ENCODE data around the gene F2.

Gene F2

DNA sequence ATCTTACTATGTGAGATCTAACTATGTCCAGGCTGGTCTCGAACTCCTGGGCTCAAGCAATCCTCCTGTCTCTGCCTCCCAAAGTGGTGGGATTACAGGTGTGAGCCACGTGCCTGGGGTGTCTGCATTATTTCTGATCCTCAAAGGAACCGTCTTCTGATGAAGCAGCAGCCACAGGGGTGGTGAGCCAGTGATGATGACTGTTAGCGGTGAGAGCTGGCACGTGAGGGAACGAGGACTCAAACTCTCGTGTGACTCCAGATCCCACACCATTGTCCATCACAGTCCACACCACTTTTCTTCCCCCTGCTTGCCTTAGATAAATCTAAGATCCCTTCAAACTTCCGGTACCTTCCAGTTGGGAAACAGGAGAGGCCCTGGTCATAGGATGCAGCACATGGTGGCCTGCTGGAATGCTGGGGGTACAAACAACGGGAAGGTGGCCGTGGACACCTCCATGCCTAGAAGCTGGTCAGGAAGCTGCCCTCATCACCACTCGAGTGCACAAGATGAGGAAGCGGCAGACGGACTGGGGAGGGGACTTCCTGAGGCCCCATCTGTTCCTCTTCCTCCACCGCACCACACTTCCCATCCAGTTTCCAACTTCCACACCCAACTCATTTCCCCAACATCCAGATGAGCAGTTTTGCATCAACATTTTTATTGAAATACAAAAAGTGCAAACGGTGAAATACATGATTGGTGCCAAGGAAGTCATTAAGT, 42.4 kb upstream of the F2 start:
- Histone ChIP-seq H3K9ac (peak overlapping the region; percentile 72), H3K4me3 (peak overlapping the region; percentile 29; the same call in 1 of the 2 replicates), H3K27me3 (no peaks in the 10 kb centered on the region), H3K36me3 (peaks cover 52% of the 10 kb centered on the region), H4K20me1 (no peaks in the 10 kb centered on the region), H3K4me1 (peaks cover 68% of the 10 kb centered on the region), H3K4me2 (peak overlapping the region; percentile 98), H3K27ac (peak overlapping the region; percentile 94), H3K9me3 (no peaks in the 10 kb centered on the region)
- no peak for TF ChIP-seq Cebpa-rat (IDR thresholded peaks at IDR 0.05)

DNA sequence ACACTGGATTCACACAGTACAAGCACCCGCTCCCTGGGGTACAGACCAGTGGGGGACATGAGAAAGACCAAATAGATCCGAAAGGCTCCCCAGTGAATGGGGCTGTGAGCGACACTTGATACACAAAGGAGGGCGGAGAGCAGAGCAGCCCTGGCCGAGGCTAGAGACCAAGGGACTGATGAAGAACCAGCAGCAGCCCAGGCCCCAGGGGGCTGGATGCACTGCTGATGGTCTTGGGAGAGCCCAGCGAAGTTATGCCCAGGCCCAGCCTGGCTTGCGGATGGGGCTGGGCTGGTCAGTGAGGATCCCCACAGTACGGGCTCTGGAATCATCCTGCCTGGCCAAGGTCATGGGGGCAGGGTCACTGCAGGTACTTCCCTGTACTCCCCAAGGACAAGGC, 41.8 kb upstream of the F2 start:
- Histone ChIP-seq H3K9ac (peak overlapping the region; percentile 72), H3K36me3 (peaks cover 56% of the 10 kb centered on the region), H4K20me1 (no peaks in the 10 kb centered on the region), H3K27ac (peak overlapping the region; percentile 94), H3K4me1 (peaks cover 63% of the 10 kb centered on the region), H3K9me3 (no peaks in the 10 kb centered on the region), H3K4me2 (peak overlapping the region; percentile 98), H3K4me3 (peak overlapping the region; percentile 29), H3K27me3 (no peaks in the 10 kb centered on the region)
- TF ChIP-seq Cebpa-rat (IDR thresholded peaks at IDR 0.05): no peak

DNA sequence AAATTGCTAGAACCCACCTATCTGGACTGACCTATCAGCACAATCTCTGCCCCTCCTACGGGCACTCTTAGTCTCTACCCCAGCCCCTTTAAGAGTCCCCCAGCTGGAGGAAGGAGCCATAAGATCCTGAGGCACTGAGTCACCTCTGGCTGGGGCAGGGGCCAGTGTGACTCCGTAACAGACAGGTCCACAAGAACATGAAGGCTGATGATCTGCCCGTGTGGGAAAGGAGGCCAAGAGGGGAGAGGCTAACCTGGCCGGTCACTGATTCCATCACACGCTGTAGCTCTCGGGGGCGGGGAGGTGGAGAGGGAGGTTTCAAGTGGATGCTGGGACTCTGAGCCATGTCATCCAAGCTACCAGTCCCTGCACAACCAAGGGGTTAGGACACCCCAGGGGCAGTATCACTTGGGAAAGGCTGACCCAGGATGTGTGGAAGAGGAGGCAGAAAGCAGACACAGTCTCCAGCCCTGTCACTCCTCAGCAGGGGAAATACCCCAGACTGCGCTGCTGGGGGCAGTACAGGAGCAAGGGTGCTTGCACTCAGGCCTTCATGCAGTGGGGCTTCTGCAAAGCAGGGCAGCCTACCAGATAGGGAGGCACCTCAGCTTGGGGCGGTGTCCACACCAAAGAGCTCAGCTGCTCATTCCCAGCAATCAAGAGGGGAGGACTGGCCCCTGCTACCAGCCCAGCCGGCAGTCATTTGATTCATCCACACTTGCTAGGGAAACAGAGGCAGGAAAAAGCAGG, 40.8 kb upstream of the F2 start:
- Histone ChIP-seq H3K27me3 (no peaks in the 10 kb centered on the region), H3K9me3 (no peaks in the 10 kb centered on the region), H3K9ac (0 out of 2 replicates have a peak overlapping the region, but pooled peaks have one; percentile 15), H3K4me1 (peaks cover 53% of the 10 kb centered on the region), H3K4me3 (no peak overlapping the region), H3K36me3 (peaks cover 56% of the 10 kb centered on the region), H4K20me1 (no peaks in the 10 kb centered on the region), H3K27ac (peak overlapping the region; percentile 94), H3K4me2 (peak overlapping the region; percentile 98; the same call in 1 of the 2 replicates)
- TF ChIP-seq Cebpa-rat (IDR thresholded peaks at IDR 0.05): no peak

DNA sequence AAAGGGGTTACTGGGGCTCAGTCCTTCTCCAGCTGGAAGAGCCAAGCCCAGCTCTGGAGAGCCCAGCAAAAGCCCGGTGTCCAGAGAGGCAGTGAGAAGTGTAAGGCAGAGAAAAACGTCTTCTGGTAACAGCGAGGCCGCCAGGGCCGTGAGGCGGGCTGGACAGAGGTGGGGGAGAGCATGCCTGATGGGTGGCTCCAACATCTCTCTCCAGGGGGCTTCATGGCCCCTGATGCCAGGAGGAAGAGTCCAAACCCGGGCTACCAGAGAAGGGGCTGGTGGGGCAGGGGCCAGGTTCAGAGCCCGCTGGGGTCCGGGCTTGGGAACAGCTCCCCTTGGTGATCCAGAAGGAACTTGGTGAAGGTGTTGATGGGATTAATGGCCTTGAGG, 40.3 kb upstream of the F2 start:
- H3K27ac ChIP-seq: 0 out of 2 replicates have a peak overlapping the region, but pooled peaks have one; percentile 13

DNA sequence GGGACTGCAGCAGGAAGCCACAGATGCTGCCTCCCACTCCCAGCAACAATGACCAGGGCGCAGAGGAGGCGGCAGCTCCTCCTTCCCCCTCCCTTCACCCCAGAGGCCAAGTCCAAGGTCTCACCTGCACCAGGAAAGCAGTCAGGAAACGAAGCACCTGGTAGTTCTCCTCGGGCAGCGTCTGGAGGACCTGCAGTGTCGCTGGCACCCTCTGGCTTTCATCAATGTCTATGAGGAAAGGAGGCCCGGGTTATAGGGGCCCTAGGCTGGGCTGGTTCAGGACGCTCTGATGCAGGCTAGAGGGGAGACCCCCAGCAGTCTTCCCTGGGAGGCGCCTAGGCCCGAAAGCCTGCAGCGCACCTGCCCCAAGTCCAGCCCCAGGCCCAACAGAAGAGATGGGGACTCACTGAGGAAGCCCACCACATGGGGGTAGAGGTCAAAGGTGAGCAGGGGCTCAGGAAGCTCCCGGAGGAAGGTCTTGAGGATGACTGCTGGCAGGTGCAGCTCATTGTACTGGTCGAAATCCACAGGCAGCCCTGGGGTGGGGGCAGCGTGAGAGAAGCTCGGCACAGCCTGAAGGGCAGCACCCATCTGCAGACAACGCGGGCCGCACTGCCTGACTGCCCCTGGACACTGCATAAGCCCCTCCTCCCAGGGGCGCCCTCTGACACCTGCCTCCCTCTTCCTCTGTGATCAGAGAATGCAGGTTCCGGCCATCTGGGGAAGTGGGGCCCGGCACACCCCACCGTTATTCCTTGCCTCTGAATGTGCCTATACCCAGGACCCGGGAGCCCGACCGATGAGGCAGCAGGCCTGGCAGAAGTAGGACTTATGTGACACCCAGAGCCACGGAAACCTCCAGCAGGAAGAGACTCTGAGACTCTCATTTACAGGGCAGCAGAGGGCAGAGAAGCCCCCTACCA, 39.5 kb upstream of the F2 start:
- Histone ChIP-seq H3K9me3 (no peaks in the 10 kb centered on the region), H3K27ac (0 out of 2 replicates have a peak overlapping the region, but pooled peaks have one; percentile 13), H3K4me1 (peaks cover 46% of the 10 kb centered on the region), H3K4me2 (no peak overlapping the region), H3K4me3 (no peak overlapping the region), H3K27me3 (no peaks in the 10 kb centered on the region), H4K20me1 (no peaks in the 10 kb centered on the region), H3K36me3 (peaks cover 62% of the 10 kb centered on the region), H3K9ac (no peak overlapping the region)
- no peak for TF ChIP-seq Cebpa-rat (IDR thresholded peaks at IDR 0.05)

More for the DNA sequence above, 40.3 kb upstream of the F2 start:
- Histone ChIP-seq H4K20me1 (no peaks in the 10 kb centered on the region), H3K36me3 (peaks cover 57% of the 10 kb centered on the region), H3K4me1 (peaks cover 47% of the 10 kb centered on the region), H3K9ac (no peak overlapping the region), H3K4me2 (no peak overlapping the region), H3K27me3 (no peaks in the 10 kb centered on the region), H3K4me3 (no peak overlapping the region), H3K9me3 (no peaks in the 10 kb centered on the region)
- no peak for TF ChIP-seq Cebpa-rat (IDR thresholded peaks at IDR 0.05)

DNA sequence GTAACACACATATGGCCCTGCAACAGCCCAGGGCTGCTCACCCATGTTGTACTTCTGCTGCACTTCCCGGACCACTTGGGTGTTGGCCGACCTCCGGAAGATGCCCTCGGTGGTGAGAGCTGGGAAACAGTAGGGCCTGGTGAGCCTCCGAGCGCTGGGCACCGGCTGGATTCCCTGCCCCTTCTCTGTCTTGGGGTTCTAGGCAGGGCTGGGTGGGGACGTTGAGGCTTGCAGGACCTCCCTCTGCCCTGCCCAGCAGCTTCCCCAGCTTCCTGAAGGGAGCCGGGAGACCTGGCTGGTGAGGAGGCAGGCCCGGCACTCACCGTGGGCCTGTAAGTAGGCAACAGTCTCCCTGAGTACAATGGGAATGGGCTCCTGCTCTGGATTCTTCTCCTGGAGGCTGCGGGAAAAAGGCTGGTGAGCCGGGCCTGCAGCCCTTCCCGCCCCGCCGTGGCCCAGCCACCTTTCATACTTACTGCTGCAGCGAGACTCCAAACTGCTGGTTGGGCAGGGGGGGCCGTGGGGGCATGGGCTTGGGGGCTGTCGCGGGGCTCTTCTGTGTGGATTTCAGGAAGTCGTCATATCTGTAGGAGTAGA, 38.8 kb upstream of the F2 start:
- no peaks in the 10 kb centered on the region for H3K9me3 ChIP-seq
- peaks cover 42% of the 10 kb centered on the region for H3K4me1 ChIP-seq
- no peak overlapping the region for H3K4me2 ChIP-seq
- H3K27me3 ChIP-seq: no peaks in the 10 kb centered on the region
- no peak overlapping the region for H3K9ac ChIP-seq
- H3K4me3 ChIP-seq: no peak overlapping the region
- no peaks in the 10 kb centered on the region for H4K20me1 ChIP-seq
- no peak for TF ChIP-seq Cebpa-rat (IDR thresholded peaks at IDR 0.05)
- H3K27ac ChIP-seq: no peak overlapping the region
- peaks cover 66% of the 10 kb centered on the region for H3K36me3 ChIP-seq

DNA sequence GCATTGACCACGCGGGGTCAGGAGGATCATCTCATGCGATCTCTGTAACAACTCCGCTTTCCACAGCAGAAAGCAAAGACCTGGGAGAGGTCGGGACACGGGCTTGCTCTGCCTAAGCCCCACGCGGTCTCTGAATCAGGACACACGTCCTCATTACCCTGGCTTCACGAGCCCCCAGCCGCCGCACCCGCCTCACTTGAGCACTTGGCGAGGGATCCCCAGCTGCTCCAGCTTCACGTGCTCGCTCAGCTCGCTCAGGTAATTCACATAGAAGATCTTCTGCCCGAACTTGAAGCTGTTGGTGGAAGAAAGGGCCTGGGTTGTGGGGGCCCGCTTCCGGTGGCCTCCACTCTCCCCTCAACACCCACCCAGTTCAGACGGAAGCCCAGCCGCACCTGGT, 38.2 kb upstream of the F2 start:
- Histone ChIP-seq H3K4me2 (no peak overlapping the region), H3K36me3 (peaks cover 71% of the 10 kb centered on the region), H3K27ac (no peak overlapping the region), H3K4me1 (peaks cover 37% of the 10 kb centered on the region), H3K9me3 (no peaks in the 10 kb centered on the region), H3K9ac (no peak overlapping the region), H3K27me3 (no peaks in the 10 kb centered on the region), H3K4me3 (no peak overlapping the region), H4K20me1 (no peaks in the 10 kb centered on the region)
- no peak for TF ChIP-seq Cebpa-rat (IDR thresholded peaks at IDR 0.05)

DNA sequence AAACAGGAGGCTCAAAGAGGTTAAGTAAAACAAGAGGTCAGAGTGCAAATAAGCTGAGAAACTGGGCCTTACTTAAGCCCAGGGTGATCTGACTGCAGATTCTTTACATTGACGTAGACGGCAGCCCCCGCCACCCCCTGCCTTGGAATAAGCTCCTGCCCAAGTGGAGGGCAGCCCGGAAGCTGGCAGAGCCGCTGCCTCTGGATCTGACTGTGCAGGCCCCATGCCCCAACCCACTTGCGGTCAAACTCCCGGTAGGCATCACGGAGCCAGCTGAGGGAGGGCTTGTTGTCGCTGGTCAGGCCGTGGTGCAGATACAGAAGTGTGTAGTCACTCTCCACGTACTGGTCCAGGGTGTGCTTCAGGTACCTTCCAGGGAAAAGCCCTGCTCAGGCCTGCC, 37.2 kb upstream of the F2 start:
- H3K27me3 ChIP-seq: no peaks in the 10 kb centered on the region
- H3K4me3 ChIP-seq: no peak overlapping the region
- no peaks in the 10 kb centered on the region for H3K9me3 ChIP-seq
- no peak overlapping the region for H3K9ac ChIP-seq
- no peak overlapping the region for H3K27ac ChIP-seq
- TF ChIP-seq Cebpa-rat (IDR thresholded peaks at IDR 0.05): no peak
- no peak overlapping the region for H3K4me2 ChIP-seq
- H4K20me1 ChIP-seq: no peaks in the 10 kb centered on the region
- peaks cover 36% of the 10 kb centered on the region for H3K4me1 ChIP-seq
- H3K36me3 ChIP-seq: peaks cover 81% of the 10 kb centered on the region
